ENCODE measurements around the gene OCIAD1. TPM values are rescaled to one million over a fixed set of nuclear protein-coding genes. Genes with fewer than 3 reads are reported as not detected.

OCIAD1 gene
- total RNA-seq, 1 experiment from 2014 or later, result 163 TPM

- ChIA-PET CTCF (interaction anchor here (2.0 kb wide), 1 partner anchor 38 kb away, joined by 9 read pairs; no protein-coding TSS in a partner anchor), RAD21 (ENCODE audit: low non-redundant PET in 1 of 2, low total read pairs in 2 of 2, uncharacterized antibody in 2 of 2, unreplicated experiment in 2 of 2) (interaction anchor here in 1 of 2 experiments (1.1 kb wide), 1 partner anchor 328 kb away, joined by 3 read pairs; no protein-coding TSS in a partner anchor), POLR2A (interaction anchor here (0.5 to 1.5 kb wide), 3 partner anchors 9 to 60 kb away, joined by 3 to 8 read pairs (median 6); no protein-coding TSS in a partner anchor)
- ATAC-seq, result peak; percentile 82
- Histone ChIP-seq H3K4me1 (ENCODE audit: control insufficient read depth in 1 of 2, insufficient read depth in 2 of 2, low read length in 2 of 2) (peaks cover 18 to 46% of the 10 kb centered on the region in 2 experiments), H3K9me2 (ENCODE audit: insufficient read depth) (no peaks in the 10 kb centered on the region), H3K79me2 (ENCODE audit: insufficient read depth, low read length) (no peaks in the 10 kb centered on the region; the same call in 1 of the 2 replicates), H3K4me3 (replicated peaks in 1 of 2; ENCODE audit: low read depth in 1 of 2, low read length in 2 of 2) (peak within 1 kb of the TSS; percentile 78 to 84), H3K27ac (ENCODE audit: low read depth, low read length) (peak within 1 kb of the TSS; percentile 70; the same call in 1 of the 2 replicates), H2AFZ (ENCODE audit: low read depth, low read length, poor library complexity, severe bottlenecking) (peak within 1 kb of the TSS; percentile 60), H3K4me2 (ENCODE audit: low read length) (peak within 1 kb of the TSS; percentile 99), H3K27me3 (ENCODE audit: insufficient read depth, low read length) (no peaks in the 10 kb centered on the region), H3K36me3 (ENCODE audit: control insufficient read depth in 1 of 2, insufficient read depth in 2 of 2, low read length in 2 of 2) (peaks cover 0 to 9% of the 10 kb centered on the region in 2 experiments; a peak in 2 of 4 replicates), H3K9ac (ENCODE audit: low read length) (peak within 1 kb of the TSS; percentile 74), H3K9me3 (ENCODE audit: control insufficient read depth in 1 of 2, insufficient read depth in 1 of 2, low read depth in 1 of 2, low read length in 2 of 2) (no peaks in the 10 kb centered on the region), H4K20me1 (ENCODE audit: insufficient read depth) (no peaks in the 10 kb centered on the region)
- no TSS peak for BruUV-seq (replicated peaks)
- intact Hi-C loops (cut with micrococcal nuclease), result loop anchor here (5.0 kb wide), 1 partner anchor 329 kb away; no protein-coding TSS in a partner anchor
- DNase-seq (ENCODE audit: low read depth, low spot score), result peak; percentile 55
- TF ChIP-seq EZH2 (IDR thresholded peaks at IDR 0.05) (no peak), SP1 (IDR thresholded peaks at IDR 0.05; ENCODE audit: low read depth) (no peak), ZFX (IDR thresholded peaks at IDR 0.05) (peak; percentile 75), TCF7L2 (IDR thresholded peaks at IDR 0.05; ENCODE audit: borderline replicate concordance, extremely low read depth, insufficient read depth, insufficient read length) (peak; percentile 82), CEBPB (IDR thresholded peaks at IDR 0.05; ENCODE audit: low read depth) (no peak), SRF (IDR thresholded peaks at IDR 0.05; ENCODE audit: low read depth) (no peak), RAD21 (IDR thresholded peaks at IDR 0.05; ENCODE audit: low read depth) (peak; percentile 51; the same call in 1 of the 2 replicates), POLR2AphosphoS5 (IDR thresholded peaks at IDR 0.05; ENCODE audit: low read depth, low read length) (peak; percentile 81), ZNF274 (IDR thresholded peaks at IDR 0.05; ENCODE audit: low read depth, low read length) (no peak), POLR2A (IDR thresholded peaks at IDR 0.05; ENCODE audit: borderline replicate concordance, extremely low read depth, insufficient read depth, insufficient read length) (no peak), JUND (IDR thresholded peaks at IDR 0.05) (no peak), CBX3 (IDR thresholded peaks at IDR 0.05; ENCODE audit: low read depth) (no peak), EGR1 (IDR thresholded peaks at IDR 0.05; ENCODE audit: low read depth) (no peak; the same call in 1 of the 2 replicates), FOSL1 (IDR thresholded peaks at IDR 0.05; ENCODE audit: low read depth) (no peak), REST (IDR thresholded peaks at IDR 0.05; ENCODE audit: low read depth) (no peak), EZH2phosphoT487 (IDR thresholded peaks at IDR 0.05; ENCODE audit: borderline replicate concordance) (no peak), YY1 (IDR thresholded peaks at IDR 0.05; ENCODE audit: extremely low read depth, insufficient replicate concordance, low read depth, low read length) (no peak), CTCF (IDR thresholded peaks at IDR 0.05 in 2 of 3, conservative IDR thresholded peaks at IDR 0.05 in 1 of 3; ENCODE audit: borderline replicate concordance in 1 of 3, insufficient read depth in 1 of 3, low read depth in 2 of 3, low read length in 2 of 3) (peak in 2 of 3 experiments; percentile 27 to 33; a peak in 3 of 6 replicates), SIN3A (IDR thresholded peaks at IDR 0.05; ENCODE audit: low read depth) (no peak; the same call in 1 of the 2 replicates)
- TF ChIP-seq, protein P1, sequence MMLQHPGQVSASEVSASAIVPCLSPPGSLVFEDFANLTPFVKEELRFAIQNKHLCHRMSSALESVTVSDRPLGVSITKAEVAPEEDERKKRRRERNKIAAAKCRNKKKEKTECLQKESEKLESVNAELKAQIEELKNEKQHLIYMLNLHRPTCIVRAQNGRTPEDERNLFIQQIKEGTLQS (IDR thresholded peaks at IDR 0.05), result no peak
- TF ChIP-seq, protein P2, sequence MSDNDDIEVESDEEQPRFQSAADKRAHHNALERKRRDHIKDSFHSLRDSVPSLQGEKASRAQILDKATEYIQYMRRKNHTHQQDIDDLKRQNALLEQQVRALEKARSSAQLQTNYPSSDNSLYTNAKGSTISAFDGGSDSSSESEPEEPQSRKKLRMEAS (IDR thresholded peaks at IDR 0.05), result peak; percentile 69
These were observed 75.6 kb downstream of the OCIAD1 start, which contains the start of gene OCIAD2 for GRCh38 chr4:48906206-48907173. TSS of gene OCIAD2 (minus strand) at chr4:48906774. CDS start at chr4:48904549, 2,225 bp downstream.

All from HCT116 (cell line).